ENCODE results near the gene TMEM243.

Gene TMEM243

DNA sequence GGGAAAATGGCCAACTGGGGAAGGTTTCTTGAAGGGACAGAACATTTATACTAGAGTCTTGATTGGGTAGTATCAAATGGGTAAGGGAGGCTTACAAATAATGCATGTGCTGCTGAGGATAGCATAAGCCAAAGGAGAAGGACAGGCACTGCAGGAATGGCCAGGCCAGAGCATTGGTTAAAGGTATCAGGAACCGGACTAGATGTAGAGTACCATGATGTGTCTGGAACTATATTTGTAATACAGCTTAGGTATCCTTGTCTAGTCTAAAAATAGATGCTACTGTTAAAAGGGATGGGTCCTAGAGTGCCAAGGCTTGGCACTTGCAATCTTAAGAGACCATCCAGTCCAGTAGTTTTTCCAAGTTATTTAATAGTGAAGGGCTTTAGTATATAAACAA, 20.3 kb downstream of the TMEM243 start:
- TF ChIP-seq, protein P1, sequence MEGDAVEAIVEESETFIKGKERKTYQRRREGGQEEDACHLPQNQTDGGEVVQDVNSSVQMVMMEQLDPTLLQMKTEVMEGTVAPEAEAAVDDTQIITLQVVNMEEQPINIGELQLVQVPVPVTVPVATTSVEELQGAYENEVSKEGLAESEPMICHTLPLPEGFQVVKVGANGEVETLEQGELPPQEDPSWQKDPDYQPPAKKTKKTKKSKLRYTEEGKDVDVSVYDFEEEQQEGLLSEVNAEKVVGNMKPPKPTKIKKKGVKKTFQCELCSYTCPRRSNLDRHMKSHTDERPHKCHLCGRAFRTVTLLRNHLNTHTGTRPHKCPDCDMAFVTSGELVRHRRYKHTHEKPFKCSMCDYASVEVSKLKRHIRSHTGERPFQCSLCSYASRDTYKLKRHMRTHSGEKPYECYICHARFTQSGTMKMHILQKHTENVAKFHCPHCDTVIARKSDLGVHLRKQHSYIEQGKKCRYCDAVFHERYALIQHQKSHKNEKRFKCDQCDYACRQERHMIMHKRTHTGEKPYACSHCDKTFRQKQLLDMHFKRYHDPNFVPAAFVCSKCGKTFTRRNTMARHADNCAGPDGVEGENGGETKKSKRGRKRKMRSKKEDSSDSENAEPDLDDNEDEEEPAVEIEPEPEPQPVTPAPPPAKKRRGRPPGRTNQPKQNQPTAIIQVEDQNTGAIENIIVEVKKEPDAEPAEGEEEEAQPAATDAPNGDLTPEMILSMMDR (IDR thresholded peaks at IDR 0.05; ENCODE audit: low read depth, low read length) = no peak
- DNase-seq (ENCODE audit: extremely low read depth, low read depth) = no peak

DNA sequence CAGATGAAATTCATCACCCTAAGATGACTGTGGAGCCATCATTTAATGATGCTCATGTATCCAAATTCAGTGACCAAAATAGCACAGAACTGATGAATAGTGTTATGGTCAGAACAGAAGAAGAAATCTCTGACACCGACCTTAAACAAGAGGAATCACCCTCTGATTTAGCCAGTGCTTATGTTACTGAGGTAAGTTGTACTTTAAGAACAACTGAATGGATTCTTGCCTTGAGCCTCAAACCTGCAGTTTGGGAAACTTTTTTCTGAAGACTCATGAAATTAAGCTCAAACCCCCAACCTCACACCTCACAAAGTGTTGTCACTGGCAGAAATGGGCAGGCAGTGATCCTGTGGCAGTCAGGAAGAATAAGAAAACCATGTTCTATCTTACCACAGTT, 25.6 kb downstream of the TMEM243 start:
- no peak for DNase-seq (ENCODE audit: extremely low read depth, low read depth)
- TF ChIP-seq, protein P1 (IDR thresholded peaks at IDR 0.05; ENCODE audit: low read depth, low read length) = no peak

DNA sequence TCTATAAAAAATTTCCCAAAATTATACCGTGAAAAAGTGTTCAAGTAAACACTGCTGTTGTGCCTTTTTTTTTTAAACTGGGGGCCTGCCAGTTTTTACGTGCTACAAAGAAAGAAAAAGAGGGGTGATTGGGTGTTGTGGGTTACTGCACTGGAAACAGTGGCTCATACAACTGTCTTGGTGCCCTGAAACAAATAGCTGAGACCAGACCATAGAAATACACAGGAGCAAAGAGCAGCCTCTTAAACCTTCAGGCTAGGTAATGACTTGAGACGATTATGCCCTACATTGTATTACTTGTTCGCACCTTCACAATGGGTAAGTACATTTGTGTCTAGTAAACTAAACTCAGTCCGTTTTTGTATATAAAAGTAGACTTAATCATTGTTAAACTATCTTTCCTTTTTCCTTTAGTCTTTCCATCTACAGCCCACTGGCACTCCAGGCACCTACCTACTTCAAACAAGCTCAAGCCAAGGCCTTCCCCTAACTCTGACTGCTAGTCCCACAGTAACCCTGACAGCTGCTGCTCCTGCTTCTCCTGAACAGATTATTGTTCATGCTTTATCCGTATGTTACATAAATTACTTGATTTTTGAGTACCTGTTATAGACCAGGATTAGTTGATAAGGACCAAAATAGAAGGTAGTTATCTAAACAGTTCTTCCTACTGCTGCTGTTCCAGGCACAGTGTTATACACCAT, 26.6 kb downstream of the TMEM243 start:
- TF ChIP-seq, protein P1 (IDR thresholded peaks at IDR 0.05; ENCODE audit: low read depth, low read length) = no peak
- no peak for DNase-seq (ENCODE audit: extremely low read depth, low read depth)

DNA sequence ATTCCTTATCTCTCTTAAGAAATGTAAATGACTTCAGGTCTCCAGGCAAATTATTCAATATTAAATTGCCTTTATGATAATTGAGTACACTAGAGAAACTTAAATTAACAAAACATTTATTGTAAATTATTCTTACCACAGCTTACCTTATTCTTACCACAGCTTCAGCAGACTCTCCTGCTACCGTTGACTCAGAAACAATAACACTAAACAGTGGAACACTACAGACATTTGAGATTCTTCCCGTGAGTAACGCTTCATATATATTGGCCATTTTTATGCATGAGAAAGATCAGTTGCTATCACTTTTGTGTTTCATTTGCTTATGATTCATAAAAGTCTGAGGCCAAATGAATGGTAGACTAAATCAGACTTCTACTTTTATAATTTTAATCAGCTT, 28.7 kb downstream of the TMEM243 start:
- no peak for DNase-seq (ENCODE audit: extremely low read depth, low read depth)
- TF ChIP-seq, protein P1 (IDR thresholded peaks at IDR 0.05; ENCODE audit: low read depth, low read length) = no peak

DNA sequence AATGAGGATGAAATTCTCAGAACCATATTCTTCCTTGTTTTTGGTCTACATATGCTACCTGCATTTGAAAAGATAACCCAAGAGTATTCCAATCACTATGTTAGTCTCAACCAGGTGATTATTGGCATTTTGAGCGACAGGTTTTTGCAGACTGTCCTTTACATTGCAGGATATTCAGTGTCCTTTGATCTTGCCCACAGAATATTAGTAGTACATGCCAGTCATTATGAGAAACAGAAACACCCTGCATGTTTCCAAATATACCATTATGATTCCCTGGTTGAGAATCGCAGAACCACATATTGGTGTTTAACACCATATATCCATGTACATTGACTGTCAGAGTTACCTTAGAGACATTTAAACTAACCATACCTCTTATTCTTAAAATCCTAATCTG, 30.6 kb downstream of the TMEM243 start:
- TF ChIP-seq, protein P1 (IDR thresholded peaks at IDR 0.05; ENCODE audit: low read depth, low read length) = no peak
- DNase-seq (ENCODE audit: extremely low read depth, low read depth) = no peak

DNA sequence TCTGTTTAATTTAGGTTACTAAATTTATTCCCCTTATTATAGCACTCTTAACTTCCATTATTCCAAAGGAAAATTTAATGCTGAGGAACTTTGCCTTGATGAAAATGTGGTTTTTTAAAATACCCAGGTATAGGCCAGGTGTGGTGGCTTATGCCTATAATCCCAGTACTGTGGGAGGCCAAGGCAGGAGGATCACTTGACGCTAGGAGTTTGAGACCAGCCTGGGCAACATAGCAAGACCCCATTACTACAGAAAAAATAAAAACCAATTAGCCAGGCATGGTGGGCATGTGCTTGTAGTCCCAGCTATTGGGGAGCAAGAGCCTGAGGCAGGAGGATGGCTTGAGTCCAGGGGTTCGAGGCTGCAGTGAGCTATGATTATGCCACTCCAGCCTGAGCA, 32.4 kb downstream of the TMEM243 start:
- TF ChIP-seq, protein P1 (IDR thresholded peaks at IDR 0.05; ENCODE audit: low read depth, low read length) = no peak
- no peak for DNase-seq (ENCODE audit: extremely low read depth, low read depth)

DNA sequence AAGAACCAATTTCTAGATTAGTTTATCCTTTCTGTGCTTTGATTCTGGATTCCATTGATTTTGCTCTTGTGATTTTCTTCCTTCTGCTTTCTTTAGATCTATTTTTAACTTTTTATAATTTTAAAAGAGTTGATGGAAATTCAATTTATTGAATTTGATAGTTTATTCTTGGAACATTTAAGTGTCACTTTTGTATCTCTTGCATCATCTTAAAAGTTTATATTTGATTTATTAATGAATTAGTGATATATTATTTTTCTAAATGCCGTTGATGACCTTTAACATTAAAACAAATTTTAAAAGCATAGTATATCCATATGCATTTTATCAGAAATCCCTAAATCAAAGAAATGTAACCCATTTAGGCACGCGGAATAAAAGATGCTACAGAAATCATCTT, 40.4 kb downstream of the TMEM243 start:
- no peak for DNase-seq (ENCODE audit: extremely low read depth, low read depth)
- TF ChIP-seq, protein P1 (IDR thresholded peaks at IDR 0.05; ENCODE audit: low read depth, low read length) = no peak
